Measurements from ENCODE around the gene AQP2.
"Not testable (repeated sequence)": the region's sequence is repeated elsewhere in the genome, so short reads cannot be mapped to it uniquely, and the experiment has no call there.

Gene AQP2

DNA sequence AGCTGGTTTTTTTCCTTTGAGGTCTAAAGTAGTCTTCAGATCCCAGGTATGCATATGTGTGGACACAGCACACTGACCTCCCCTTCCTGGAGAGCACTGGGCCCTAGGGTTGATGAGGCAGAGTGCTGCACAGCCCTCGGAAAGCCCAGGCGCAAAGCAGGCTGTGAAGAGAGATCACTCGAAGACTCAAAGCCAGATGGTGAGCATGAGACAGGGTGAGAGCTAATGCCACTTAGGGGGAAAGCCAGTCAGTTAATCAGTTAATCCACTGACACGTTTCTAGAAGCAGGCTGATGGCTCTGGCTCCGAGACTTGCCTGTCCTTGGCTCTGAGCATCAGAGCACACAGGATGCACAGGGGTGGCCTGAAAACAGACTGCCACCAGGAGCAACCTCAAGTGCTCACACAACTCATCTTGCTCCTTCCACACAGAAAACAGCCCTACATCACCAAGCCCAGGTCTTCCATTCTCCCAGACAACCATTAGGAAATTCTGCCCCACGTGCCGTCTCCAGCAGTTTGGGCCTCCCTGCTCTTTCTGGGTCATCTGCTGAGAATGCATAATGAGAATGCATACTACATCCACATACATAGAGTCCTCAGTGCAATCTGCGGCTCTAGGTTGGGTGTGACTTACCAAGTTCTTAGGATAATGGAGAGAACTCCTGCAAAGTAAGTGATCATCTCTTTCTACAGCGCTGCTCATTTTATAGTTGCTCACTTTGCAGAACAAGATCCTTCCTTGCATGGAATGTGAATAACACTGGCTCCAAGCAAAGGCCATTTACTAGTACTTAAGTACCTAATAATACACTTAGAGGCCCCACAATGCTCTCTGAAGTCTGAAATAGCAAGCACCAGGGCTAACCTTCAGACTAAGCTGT, 34.2 kb downstream of the AQP2 start:
- DNase-seq (ENCODE audit: low read depth in 2 of 2, low spot score in 1 of 2), result no peak

DNA sequence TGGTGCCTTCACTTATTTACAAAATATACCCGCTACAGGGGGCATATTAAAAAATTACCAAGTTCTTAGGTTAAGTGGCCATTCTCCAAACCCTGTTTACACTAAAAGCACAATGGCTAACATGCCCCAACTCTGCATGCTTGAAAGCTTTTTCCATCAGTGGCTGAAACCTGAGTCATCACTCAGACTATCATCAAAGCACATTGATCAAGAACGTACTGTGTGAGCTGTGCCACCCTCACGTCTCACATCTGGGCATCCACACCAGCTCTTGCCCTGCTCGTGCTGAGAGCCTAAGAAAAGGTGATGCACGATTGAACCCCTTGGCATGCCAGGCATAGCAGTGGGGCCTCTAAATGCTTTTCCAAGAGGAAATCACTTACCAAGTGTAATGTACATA, 35.4 kb downstream of the AQP2 start:
- no peak for DNase-seq (ENCODE audit: low read depth in 2 of 2, low spot score in 1 of 2)

DNA sequence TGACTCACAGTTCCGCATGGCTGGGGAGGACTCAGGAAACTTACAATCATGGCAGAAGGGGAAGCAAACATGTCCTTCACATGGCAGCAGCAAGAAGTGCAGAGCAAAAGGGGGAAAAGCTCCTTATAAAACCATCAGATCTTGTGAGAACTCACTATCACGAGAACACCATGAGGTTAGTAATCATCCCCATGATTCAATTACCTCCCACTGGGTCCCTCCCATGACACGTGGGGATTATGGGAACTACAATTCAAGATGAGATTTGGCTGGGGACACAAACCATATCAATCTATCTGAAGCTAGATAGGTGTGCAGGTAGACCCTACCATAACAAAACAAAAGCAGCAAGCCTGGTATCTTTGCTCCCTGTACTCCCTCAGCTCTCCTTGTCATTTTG, 35.9 kb downstream of the AQP2 start:
- DNase-seq (ENCODE audit: low read depth in 2 of 2, low spot score in 1 of 2), result not testable (repeated sequence)

DNA sequence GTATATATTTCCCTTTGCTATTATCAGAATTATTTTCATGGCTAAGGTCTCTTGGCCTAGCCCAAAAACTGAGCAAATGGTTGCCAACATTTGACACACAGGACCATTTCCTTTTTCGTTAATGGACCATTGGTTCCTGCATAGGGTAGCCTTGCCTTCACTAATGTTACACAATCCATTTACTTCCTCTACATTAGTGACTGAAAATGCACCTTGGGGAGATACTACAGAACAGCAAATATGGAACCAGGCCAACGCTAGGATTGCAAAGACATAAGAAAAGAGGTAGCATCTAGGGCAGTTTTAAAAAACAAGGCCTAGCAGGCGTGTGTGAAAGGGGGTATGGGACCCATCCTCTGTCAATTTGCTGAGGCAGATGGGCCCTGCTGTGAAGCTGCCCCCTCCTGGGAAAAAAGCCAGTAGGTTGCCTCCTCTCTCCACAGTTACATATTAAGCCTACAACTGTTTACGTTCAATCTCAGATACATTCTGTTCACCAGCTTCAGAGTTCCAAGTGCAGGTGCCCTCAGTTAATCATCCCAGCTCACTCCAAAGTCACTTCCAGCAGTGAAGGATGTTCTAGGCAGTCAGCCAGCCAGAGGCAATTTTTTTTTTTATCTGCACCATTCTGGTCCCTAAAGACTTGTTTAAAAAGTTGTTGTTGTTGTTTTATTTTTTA, 37.2 kb downstream of the AQP2 start:
- DNase-seq (ENCODE audit: low read depth in 2 of 2, low spot score in 1 of 2), result no peak

DNA sequence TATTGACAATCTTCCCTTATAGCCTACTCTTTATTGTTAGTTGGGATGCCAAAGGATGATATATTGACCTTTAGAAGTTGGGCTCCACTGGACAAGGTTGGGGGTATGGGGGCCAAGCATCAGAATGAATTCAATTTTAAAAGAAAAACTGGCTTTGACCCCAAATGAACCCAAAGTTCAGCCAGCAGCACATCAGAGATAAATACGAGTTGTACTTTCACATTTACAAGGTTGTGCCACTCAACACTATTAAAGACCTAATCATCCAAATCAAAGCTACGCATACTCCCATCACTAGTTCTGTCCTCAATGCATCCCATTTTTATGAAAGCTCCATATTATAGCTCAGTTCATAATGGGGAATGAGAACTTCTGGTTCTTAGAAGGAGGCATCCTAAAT, 38.9 kb downstream of the AQP2 start:
- not testable (repeated sequence) for DNase-seq (ENCODE audit: low read depth in 2 of 2, low spot score in 1 of 2)

DNA sequence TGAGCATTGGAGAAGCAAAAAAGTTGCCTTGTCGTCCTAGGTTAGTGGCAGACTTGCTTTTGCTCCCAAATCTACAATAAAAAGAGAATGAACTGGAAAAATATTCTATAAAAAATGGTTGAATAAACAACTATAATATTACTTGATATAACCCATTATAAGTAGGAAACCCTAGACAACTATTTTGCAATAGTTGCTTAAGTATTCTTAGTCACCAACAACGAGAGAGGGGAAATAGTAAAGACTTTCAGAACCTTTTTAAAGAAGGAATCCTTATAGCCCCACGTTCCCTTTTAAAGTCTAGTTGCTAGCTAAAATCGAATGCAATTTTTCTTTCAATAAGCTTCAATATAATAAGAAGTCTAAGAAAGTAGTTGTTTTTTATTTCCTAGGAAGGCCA, 39.7 kb downstream of the AQP2 start:
- DNase-seq (ENCODE audit: low read depth in 2 of 2, low spot score in 1 of 2), result no peak

DNA sequence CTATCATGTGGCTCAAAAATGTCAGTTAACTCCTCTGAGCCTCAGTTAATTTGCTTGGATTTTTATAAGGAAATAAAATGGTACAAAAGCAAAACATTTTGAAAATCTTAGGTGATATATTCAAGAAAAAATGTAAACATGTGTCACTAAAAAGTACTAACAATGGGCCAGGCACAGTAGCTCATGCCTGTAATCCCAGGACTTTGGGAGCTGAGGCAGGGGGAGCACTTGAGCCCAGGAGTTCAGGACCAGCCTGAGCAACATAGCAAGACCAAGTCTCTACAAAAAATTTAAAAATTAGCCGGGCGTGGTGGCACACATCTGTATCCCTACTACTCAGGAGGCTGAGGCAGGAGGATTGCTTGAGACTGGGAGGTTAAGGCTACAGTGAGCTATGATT, 47.9 kb downstream of the AQP2 start:
- DNase-seq (ENCODE audit: low read depth in 2 of 2, low spot score in 1 of 2), result no peak

DNA sequence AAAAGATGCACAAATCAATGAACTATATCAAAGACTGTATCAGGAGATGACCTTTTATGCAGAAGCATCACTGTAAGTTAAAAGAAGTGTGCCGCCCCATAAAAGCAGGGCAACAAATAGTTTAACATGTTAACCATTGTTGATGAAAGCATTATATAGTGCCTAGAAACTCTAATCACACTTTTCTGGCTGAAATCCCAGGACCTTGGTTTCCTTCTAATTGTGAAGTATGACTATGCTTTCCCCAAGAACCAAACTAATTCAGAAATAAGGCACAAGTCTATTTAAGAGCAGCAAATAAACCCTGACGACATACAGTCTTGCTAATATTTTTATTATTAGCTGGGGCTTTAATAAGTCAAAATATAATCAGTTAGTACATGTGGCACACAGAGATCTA, 53.1 kb downstream of the AQP2 start:
- DNase-seq (ENCODE audit: low read depth in 2 of 2, low spot score in 1 of 2), result no peak

DNA sequence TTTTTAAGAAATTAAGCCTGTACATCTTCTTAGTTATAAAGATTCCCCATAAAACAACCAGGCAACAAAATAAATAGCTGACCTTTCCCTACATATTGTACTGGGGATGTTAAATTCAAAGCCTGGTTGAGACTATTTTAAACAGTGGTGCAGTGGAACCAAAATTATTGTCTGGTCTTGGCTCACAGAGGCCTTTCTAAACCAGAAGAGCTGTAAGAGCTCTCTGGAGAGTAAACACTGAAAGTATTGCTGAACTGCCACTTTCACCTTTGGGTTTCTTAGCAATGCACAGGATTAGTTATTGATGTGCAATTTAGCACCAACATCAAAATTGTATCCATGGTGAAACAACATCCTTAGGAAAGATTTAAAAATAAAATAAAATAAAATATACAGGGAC, 54.2 kb downstream of the AQP2 start:
- no peak for DNase-seq (ENCODE audit: low read depth in 2 of 2, low spot score in 1 of 2)

DNA sequence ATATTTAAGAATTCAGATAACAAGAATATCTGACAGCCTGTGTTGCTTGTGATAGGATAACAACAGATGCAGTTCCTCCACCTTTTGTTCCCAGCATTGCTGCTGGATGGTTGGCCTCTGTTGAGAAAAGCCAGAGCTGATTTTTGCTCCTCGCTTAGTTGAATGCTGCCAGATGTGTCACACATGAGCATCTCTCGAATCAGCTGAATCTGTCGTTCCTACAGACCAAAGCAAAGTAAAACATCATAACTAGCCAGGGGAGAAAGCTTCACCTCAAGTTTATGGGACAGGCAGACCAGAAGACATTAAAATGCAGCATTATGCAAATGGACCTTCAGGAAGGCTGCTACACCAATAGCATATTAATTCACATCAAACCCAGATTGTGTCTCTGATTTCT, 54.6 kb downstream of the AQP2 start:
- DNase-seq (ENCODE audit: low read depth in 2 of 2, low spot score in 1 of 2), result no peak

DNA sequence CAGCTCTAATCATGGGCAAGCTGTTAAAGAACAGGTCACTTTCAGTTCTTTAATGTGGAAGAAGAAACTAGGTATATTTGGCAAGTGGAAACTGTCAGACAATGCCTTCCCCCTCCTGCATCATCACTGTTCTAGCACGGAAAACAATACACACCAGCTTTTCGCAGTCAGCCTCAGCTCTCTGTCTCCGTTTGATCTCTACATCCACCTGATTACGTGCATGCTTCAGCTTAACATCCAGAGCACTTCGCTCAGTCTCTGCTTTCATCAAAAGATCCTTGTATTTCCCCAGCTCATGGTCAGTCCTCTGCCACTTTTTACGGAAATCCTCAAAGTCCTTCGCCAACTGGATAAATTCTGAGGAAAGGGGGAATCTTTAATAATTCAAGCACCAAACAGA, 55.7 kb downstream of the AQP2 start:
- no peak for DNase-seq (ENCODE audit: low read depth in 2 of 2, low spot score in 1 of 2)

DNA sequence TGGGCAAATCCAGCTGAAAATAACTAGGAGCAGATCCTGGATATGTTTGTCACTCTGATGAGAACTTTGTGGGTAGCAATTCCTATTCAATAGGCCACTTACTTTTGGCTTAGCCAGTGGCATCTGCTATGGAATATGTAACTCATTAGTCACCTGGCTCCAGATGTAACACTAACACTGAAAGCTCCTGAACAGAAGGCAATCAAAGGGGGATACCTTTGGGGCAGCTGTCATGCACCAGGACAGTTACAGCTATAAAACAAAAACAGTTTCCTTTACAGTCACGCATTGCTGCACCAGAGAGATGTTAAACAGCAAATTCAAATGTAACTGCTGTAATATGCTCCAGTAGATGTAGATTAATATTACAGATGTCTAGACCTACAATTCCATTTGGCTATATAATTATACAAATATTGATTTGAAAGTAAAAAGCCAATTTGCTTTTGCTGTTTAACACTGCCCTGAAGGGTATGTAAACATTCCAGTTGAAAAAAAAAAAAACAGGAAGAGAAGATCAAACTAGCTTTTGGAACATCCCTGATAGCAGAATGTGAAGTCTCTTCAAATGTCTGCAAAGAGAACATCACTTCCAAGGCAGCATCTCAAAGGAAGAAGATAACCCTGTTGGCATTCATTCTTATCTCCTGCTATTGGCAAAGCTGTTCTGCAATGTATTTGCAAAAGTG, 56.4 kb downstream of the AQP2 start:
- no peak for DNase-seq (ENCODE audit: low read depth in 2 of 2, low spot score in 1 of 2)
